GM19463 (cell line): ENCODE results near the gene CIRBP.
"Not testable (repeated sequence)": the region's sequence is repeated elsewhere in the genome, so short reads cannot be mapped to it uniquely, and the experiment has no call there.

ENCODE experiments used
- ATAC-seq: cut with Tn5 transposase; IDR thresholded peaks from one replicate; pipeline ENCODE4 v1.9.1; 2021; ENCODE audit warnings: mild to moderate bottlenecking, moderate library complexity; ENCODE audit not compliant: unreplicated experiment

The CIRBP gene

GRCh38 chr19:1289686-1290025 lies 20.5 kb downstream of the CIRBP start:
- no peak for ATAC-seq

DNA sequence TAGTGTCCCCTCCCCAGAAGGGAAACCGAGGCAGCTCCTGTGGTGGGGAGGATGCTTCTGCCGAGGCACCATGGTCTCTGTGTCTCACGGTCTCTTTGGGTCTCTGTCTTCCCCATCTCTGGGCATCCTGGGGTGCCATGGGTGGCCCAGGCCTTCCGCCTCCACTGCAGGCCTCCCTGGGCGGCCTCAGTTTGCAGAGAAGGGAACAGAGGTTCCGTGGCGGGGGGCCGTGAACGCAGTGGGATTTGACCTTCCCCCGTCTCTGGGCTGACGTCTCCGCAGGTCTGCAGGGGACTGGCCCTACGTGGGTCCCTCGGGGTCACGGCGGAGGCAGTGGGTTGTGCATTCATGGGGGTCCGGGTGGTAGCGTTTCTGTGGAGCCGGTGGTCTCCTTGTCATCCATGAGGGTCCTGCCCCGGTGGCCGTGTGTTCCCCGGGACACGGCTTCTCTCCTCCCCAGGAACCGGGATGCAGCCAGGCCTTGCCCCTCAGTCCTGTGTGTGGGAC lies 21.1 kb downstream of the CIRBP start:
- ATAC-seq, result no peak

- no peak for ATAC-seq
Observed at GRCh38 chr19:1290703-1291651, 21.8 kb downstream of the CIRBP start.

DNA sequence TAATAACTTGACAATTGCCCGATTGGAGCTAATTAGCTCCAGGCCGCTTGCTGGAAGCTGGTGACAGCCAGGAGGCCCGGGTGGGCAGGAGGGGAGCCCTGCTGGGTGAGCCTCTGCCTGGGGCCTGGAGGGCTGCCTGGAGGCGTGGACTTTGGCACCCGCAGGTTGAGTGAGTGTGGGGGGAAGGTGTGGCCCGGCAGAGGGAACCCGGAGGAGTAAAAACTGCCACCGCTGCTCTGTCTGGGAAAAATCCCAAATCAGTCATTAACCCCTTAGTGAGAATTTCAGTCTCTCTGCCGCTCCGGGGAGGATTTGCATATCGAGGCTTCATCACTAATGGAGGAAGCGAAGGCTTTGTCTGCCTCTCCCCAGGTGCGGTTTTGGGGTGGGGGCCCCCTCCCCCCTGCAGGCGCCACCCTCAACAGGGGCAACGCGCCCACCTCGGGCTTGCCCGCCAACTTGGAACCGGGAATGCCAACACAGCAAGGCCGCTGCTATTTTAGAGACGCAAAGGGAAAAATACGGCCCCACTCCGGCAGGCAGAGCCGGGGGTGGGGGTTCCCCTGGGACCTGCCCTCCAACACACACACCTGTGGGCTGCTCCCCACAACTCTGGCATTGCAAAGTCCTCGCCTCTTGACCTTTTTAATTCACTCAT lies 22.8 kb downstream of the CIRBP start:
- ATAC-seq, result no peak

DNA sequence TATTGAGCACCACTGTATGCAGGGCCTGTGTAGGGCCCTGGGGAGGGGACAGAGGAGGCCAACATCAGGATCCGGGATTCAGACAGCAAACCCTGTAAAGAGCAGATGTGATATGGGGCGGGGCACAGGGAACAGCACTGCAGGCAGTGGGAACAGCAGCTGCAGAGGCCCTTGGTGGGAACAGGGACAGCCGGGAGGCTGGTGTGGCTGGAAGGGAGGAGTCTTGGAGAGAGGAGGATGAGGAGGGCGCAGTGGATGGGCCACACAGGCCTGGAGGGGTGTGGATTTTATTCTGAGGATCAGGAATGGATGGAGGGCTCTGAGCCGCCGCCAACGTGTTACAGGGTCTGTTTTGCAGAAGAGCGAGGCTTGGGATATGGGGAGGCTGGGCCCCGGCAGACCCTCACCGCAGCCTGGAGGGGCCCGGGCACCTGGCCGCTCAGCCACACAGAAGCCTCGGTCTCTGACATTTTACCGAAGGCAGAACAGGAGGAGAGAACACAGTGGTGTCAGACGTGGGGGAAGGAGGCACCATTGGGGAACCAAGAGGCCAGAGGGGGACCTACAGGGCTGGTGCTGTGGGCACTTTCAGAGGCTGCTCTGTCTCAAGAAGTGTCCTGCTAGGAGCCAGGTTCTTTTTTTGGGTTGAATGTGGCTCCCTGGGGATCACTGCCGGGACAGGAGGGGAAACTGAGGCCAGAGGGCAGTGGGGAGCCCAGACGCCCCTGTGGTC lies 23.5 kb downstream of the CIRBP start:
- no peak for ATAC-seq

DNA sequence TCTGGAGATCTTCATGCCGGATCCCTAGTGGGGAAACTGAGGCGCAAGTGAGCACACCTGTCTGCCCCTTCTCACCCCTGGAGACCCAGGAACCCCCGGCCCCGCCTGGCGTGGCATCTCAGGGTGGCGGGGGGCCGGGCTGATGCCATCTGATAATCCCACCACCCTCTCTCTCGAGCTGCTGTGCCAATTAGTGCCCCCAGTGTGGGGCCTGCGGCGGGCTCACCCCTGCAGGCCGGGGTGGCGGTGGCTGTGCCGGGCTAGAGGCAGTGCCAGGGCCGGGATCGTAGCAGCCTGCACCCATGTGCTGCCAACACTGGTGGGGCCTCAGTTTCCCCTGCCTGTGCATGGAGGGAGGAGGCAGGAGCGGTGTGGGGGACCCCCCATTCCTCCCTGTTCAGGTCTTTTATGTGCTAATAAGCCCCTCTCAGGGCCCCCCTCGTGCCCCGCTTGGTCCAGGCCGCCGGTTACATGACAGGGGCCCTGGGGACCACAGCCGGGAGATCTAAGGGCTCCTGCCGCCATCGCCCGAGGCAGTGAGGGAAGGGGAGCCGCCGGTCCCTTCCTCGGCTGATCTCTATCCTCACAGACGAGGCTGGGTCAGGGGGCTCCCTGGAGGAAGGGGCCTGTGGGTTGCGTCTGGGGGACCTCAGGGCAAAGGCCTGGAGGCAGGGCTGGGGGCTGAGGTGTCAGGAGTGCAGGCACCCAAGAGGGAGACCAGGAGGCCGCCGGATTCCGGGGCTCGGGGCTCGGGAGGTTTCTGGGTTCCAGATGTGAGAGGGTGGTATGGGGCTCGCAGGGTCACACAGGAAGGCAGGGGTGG lies 24.9 kb downstream of the CIRBP start:
- no peak for ATAC-seq

GRCh38 chr19:1294688-1295087 lies 25.6 kb downstream of the CIRBP start:
- ATAC-seq, result no peak

DNA sequence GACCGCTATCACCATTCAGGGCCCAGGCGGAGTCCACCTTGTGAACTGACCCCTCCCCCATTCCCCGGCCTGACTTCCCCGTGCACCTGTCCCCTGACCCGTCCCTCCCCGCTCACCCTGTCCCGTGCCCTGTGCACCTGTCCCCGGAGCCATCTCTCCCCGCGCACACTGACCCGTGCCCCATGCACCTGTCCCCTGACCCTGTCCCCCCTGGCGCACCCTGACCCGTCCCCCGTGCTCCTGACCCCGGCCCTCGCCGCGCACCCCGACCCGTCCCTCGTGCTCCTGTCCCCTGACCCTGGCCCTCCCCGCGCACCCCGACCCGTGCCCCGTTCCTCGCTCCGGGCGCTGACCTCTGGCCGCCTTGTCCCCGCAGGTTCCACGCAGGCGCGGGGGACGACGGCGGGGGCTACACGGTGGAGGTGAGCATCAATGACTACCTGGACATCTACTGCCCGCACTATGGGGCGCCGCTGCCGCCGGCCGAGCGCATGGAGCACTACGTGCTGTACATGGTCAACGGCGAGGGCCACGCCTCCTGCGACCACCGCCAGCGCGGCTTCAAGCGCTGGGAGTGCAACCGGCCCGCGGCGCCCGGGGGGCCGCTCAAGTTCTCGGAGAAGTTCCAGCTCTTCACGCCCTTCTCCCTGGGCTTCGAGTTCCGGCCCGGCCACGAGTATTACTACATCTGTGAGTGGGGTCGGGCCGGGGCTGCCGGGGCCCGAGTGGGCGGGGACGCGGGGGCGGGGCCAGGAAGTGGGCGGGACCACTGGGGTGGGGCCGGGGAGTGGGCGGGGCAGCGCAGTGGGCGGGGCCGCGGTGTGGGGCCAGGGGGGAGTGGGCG lies 26.3 kb downstream of the CIRBP start:
- no peak for ATAC-seq

GRCh38 chr19:1296078-1296477 lies 26.9 kb downstream of the CIRBP start:
- ATAC-seq, result no peak

GRCh38 chr19:1296575-1297271 lies 27.6 kb downstream of the CIRBP start:
- ATAC-seq, result no peak

DNA sequence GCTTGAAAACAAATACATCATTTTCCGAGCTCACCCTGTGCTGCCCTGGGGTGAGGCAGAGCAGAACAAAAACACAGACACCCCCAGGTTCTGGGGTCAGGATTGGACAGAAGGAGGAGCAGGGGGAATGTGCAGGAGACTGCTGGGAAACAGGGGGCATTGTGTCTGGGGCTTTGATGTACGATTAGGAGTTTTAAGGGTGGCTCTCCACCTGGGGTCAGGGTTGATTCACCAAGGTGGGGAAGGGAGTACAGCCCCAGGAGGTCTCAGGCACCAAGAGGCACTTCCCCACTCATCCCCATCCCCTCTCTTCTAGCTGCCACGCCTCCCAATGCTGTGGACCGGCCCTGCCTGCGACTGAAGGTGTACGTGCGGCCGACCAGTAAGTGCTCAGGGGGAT lies 29.1 kb downstream of the CIRBP start:
- no peak for ATAC-seq

GRCh38 chr19:1299801-1300200 lies 30.7 kb downstream of the CIRBP start:
- ATAC-seq, result no peak

GRCh38 chr19:1300744-1301490 lies 31.8 kb downstream of the CIRBP start:
- ATAC-seq, result no peak

DNA sequence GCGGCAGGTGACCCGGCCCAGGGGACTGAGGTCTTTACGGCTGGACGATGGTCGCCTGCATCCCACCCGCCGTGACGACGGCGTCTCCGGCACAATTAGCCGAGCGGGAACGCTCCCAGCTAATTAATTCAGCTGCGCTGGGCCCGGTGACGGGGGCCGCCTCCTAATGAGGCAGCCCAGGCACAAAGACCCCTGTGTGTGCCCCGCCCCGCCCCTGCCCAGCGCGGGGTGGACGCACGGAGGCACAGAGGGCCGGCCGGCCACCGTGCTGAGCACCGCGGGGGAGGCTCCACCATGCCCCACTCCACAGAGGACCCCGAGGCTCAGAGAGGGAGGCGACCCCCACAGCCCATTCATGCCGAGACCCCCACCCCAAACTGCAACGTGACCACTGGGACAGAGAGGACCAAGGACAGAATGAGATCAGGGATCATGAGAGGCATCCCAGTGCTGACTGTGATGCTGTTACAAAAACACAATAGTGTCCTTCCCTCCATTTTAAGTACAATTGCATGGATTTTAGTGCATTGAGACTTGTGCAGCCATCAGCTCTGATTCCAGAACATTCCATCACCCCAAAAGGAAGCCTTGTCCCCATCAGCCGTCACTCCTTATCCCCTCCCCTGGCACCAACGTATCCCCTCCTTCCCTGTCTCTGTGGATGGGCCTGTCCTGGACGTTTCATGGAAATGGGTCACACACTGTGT lies 33.6 kb downstream of the CIRBP start:
- no peak for ATAC-seq

- ATAC-seq, result no peak
Observed at GRCh38 chr19:1304197-1304924, 35.2 kb downstream of the CIRBP start.

GRCh38 chr19:1305354-1305753 lies 36.2 kb downstream of the CIRBP start:
- ATAC-seq, result not testable (repeated sequence)

DNA sequence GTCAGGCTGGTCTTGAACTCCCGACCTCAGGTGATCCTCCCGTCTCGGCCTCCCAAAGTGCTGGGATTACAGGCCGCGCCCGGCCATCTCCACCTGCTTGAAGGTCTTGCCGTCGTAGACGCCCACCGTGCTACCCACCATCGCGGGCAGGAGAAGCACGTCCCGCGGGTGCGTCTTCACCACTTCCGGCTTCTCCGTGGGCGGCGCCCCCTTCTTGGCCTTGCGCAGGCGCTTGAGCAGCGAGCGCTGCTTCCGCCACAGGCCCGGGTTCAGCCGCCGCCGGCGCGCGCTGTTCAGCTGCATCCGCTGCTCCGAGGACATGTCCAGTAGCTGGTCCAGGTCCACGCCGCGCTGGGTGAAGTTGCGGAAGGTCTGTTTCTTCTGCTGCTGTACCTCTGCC lies 38.2 kb downstream of the CIRBP start:
- no peak for ATAC-seq
